Astrocyte (in vitro differentiated cells and primary cell): ENCODE measurements around the gene MSI1.

Experiments used
- CTCF ChIP-seq: IDR thresholded peaks from 2 replicates; pipeline ENCODE4 v1.5.1; 2011; ENCODE audit warnings: low read depth, mild to moderate bottlenecking, inconsistent platforms, low read length, moderate library complexity; ENCODE audit not compliant: insufficient read depth
- EZH2 ChIP-seq: IDR thresholded peaks from 2 replicates; pipeline ENCODE4 v1.6.1; 2012; ENCODE audit warnings: mild to moderate bottlenecking, low read length, inconsistent platforms; ENCODE audit not compliant: insufficient read depth

- TF ChIP-seq CTCF: no peak
- no peak for TF ChIP-seq EZH2
Measured at GRCh38 chr12:120346681-120347080, 22.3 kb downstream of the MSI1 start.
